ENCODE measurements around the gene HNRNPF.
A peak's percentile ranks its signal among the peaks of the same experiment; 100 is the strongest.
"Not testable (repeated sequence)": the region's sequence is repeated elsewhere in the genome, so short reads cannot be mapped to it uniquely, and the experiment has no call there.

Gene HNRNPF

GRCh38 chr10:43396928-43397624, 11.9 kb downstream of the HNRNPF start:
- peak; percentile 74 for DNase-seq (ENCODE audit: low spot score)

- peak; percentile 77 for DNase-seq (ENCODE audit: low spot score)
Observed at GRCh38 chr10:43396061-43396927, 12.7 kb downstream of the HNRNPF start.

DNA sequence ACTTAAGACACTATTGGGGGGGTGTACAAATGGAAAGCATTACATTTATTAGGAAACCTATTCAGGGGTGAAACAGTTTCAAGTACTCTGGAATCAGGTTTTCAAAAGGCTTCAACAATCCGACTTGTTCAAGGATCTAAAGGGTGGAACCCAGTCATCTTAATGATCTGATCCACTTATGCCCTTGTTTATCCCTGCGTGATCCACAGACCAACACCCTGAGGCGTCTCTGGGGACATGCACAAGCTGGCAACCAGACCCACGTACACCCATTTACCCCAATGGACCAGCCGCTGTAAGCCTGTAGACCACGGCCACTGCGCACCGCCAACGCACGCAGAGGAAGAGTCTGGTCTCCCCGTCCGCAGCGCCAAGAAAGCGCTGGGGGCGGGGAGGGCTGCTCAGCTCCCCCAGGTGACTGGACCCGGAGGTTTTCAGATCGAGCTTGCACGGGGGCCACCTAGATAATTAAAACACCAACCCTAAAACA, 13.4 kb downstream of the HNRNPF start:
- no peak for DNase-seq (ENCODE audit: low spot score)

DNA sequence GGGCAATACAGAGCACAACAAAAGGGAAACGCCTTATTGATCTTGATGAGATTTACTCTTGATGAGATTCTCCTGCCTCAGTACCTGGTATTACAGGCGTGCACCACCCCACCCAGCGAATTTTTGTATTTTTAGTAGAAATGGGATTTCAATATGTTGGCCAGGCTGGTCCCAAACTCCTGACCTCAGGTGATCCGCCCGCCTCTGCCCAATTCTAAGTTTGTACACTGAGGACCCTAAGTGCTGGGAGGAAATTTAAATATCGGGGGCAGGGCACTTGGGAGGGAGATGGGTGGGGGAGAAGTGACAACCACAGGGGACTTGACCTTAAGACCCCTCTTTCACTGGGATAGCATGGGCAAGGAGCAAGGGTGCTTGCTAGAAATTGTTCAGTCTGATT, 14.1 kb downstream of the HNRNPF start:
- no peak for DNase-seq (ENCODE audit: low spot score)

GRCh38 chr10:43393606-43394360, 15.2 kb downstream of the HNRNPF start:
- DNase-seq (ENCODE audit: low spot score), result no peak

- DNase-seq (ENCODE audit: low spot score), result not testable (repeated sequence)
Observed at GRCh38 chr10:43393186-43393585, 15.8 kb downstream of the HNRNPF start.

GRCh38 chr10:43392748-43393147, 16.2 kb downstream of the HNRNPF start:
- DNase-seq (ENCODE audit: low spot score), result no peak

DNA sequence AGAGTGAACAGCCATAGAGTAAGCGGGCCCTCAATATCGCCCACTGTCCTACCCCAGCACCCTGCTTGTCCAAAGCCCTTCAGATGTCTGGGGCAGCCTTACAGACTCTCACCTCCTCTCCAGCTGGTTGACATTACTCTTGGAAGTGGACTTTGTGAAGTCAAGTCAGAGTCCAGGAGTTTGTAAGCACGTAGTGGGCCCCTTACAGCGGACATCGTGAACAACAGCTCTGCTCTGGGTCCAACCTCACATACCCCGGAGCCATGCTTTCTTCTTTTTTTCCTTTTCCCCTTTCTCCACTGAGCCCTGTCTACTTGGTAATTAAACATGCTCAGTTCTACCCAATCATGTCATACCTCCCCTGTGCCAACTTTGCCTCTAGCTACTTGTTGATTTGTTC, 17.5 kb downstream of the HNRNPF start:
- DNase-seq (ENCODE audit: low spot score), result no peak

- peak; percentile 57 for DNase-seq (ENCODE audit: low spot score)
Observed at GRCh38 chr10:43390759-43391158, 18.2 kb downstream of the HNRNPF start.

GRCh38 chr10:43390333-43390732, 18.7 kb downstream of the HNRNPF start:
- no peak for DNase-seq (ENCODE audit: low spot score)

GRCh38 chr10:43389867-43390266, 19.1 kb downstream of the HNRNPF start:
- DNase-seq (ENCODE audit: low spot score), result no peak

DNA sequence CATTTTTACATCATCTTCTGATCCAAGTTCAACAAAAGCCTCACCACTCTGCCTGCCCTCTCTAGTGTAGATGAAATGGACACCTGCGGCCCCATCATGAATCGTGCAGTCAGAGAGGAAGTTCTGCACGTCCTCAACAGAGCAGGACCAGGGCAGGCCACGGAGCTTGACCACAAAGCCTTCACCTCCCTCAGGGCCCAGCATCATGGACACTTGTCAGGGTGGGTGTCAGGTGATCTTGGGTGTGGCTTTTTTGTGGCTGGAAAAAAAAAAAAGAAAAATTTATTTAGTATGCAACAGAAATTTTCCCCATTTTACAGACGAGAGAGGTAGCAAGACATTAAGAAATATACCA, 21.3 kb downstream of the HNRNPF start:
- DNase-seq (ENCODE audit: low spot score), result no peak

DNA sequence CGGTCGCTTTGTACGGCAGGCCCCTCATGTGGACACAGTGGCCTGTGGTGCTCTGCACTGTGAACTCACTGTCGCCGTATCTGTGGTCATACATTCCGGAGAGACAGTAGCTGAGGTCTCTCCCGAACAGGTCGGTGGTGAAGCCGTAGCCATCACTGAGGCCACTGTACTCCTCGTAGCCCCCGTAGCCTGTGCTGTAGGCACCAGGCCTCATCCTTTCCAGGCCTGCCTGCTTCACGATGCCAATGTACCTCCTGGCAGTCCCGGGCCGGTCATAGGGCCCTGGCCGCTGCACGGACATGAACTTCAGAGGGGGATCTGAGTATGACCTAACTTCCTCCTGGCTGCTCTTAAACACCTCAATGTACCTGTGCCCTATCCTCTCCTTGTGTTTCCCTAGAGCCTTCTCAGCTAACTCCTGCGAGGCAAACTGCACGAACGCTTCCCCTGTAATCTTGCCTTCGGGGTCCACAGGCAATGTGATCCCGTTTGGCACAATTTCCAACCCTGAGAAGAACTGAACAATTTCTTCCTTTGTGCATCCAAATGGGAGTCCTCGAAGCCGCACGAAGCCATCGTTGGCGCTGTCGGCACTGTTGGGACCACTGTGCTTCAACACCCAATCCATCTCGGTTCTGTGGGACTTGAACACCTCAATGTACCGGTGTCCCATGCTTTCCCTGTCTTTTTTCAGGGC, 21.9 kb downstream of the HNRNPF start:
- DNase-seq (ENCODE audit: low spot score), result no peak

GRCh38 chr10:43386549-43386948, 22.4 kb downstream of the HNRNPF start:
- DNase-seq (ENCODE audit: low spot score), result no peak

GRCh38 chr10:43385412-43386004, 23.5 kb downstream of the HNRNPF start:
- DNase-seq (ENCODE audit: low spot score), result no peak

GRCh38 chr10:43384252-43385221, 24.4 kb downstream of the HNRNPF start:
- DNase-seq (ENCODE audit: low spot score), result no peak

- peak; percentile 41 for DNase-seq (ENCODE audit: low spot score)
Observed at GRCh38 chr10:43383204-43383971, 25.6 kb downstream of the HNRNPF start.

GRCh38 chr10:43380610-43381222, 28.3 kb downstream of the HNRNPF start:
- DNase-seq (ENCODE audit: low spot score), result no peak

DNA sequence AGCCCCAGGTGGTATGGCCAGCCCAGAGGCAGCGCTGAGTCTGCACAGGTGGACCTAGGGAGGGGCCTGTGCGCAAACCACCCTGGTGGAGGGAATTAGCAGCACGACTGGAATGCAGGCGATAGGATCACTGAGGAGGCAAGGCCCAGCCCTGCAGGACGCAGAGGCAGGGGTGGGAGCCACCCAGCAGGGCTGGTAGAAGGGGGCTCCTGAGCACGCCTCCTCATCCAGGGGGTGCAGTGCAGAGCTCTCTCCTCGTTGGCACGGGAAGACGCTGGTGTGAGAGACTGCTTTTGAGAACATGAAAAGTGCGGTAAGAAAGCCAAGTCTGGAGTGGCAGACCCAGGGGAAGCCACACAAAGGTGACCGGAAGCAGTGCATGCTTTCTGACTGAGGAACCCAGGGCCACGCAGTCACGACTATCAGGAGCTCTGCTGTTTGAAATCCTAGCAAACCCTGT, 31.5 kb downstream of the HNRNPF start:
- no peak for DNase-seq (ENCODE audit: low spot score)
